HG03558 (cell line): ENCODE data around the gene ZNF266.
A peak's percentile ranks its signal among the peaks of the same experiment; 100 is the strongest.

Source experiments
- ATAC-seq: cut with Tn5 transposase; IDR thresholded peaks from one replicate; pipeline ENCODE4 v1.9.1; 2021; ENCODE audit warnings: moderate number of reproducible peaks; ENCODE audit not compliant: unreplicated experiment; ENCODE audit errors: extremely low read depth

The ZNF266 gene

GRCh38 chr19:9435279-9436268 is at the start of gene ZNF266:
Gene ZNF266 (minus strand): TSS chr19:9435573. CDS start chr19:9420089, 15,484 bp downstream.
- ATAC-seq: peak; percentile 70

- no peak for ATAC-seq
Observed at GRCh38 chr19:9485140-9485539, 49.8 kb upstream of the ZNF266 start.

DNA sequence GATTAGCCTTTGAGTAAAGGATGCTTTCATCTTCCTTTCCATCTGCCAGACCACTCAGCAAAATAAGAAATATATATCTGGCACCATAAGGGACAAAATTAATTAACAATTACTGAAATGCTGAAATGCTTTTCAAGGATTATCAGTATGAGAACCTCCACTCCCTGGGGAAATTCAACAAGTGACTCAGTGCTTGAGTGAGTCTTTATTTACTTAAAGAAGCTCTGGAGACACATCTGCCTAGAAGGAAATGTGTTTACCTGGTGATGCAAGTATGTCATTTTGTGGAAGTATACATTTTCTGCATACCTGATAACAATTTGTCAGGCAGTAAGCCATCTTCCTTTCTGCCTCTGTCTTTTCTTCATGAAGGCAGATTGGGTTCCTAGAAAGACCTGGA is 39.6 kb upstream of the ZNF266 start:
- no peak for ATAC-seq

DNA sequence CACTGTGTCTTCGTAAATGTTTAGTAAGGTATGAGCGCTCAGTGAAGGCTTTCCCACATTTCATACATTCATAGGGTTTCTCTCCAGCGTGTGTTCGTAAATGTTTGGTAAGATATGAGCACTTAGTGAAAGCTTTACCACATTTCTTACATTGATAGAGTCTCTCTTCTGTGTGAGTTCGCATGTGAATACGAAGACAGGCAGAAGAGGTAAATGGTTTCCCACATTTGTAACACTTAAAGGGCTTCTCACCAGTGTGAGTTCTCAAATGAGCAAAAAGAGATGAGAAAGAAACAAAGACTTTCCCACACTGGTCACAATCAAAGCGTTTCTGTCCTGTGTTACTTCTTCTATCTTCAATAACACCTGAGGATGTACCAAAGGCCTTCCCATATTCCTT is 31.8 kb upstream of the ZNF266 start:
- no peak for ATAC-seq

GRCh38 chr19:9461938-9462337 is 26.6 kb upstream of the ZNF266 start:
- ATAC-seq: no peak

GRCh38 chr19:9456018-9456689 is 20.8 kb upstream of the ZNF266 start:
- ATAC-seq: no peak

GRCh38 chr19:9453953-9454352 is 18.6 kb upstream of the ZNF266 start:
- no peak for ATAC-seq

DNA sequence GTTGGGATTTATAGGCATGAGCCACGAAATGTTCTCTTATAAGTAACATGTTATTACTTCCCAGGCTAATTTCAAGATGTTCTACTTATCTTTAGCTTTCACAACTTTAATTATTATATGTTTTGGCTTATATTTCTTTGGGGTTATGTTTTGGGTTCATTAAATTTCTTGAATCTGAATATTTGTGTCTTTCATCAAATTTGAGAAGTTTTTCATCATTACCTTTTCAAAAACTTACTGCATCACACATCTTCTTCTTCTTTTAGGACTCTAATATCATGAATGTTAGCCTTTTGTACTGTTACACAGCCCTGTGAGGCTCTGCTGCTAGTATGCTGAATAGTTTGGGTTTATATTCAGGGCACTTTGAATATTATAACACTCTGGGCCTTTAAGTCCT is 9.7 kb upstream of the ZNF266 start:
- ATAC-seq: no peak

GRCh38 chr19:9436358-9436757 is 985 bp upstream of the ZNF266 start:
- no peak for ATAC-seq

GRCh38 chr19:9431475-9431874 is 3.9 kb downstream of the ZNF266 start:
- no peak for ATAC-seq

GRCh38 chr19:9430444-9430843 is 4.9 kb downstream of the ZNF266 start:
- ATAC-seq: no peak

DNA sequence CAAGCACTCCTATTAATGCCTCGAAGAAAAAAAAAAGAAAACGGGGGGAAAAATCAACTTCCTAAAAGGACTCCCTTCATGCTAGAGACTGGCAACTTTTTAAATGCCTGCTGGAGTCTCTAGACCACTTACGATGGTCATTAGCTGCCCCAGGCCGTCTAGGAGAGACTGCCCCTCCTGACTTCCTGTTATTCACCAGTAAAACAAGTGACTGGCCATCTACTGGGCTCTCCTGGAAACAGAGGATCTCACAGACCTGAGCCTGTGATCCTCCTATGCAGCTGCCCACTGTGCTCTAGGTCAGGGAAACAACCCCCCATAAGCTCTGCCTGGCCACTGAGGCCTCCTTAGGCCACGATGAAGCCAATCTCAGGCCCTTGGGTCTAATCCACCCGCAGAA is 7.4 kb downstream of the ZNF266 start:
- ATAC-seq: no peak

DNA sequence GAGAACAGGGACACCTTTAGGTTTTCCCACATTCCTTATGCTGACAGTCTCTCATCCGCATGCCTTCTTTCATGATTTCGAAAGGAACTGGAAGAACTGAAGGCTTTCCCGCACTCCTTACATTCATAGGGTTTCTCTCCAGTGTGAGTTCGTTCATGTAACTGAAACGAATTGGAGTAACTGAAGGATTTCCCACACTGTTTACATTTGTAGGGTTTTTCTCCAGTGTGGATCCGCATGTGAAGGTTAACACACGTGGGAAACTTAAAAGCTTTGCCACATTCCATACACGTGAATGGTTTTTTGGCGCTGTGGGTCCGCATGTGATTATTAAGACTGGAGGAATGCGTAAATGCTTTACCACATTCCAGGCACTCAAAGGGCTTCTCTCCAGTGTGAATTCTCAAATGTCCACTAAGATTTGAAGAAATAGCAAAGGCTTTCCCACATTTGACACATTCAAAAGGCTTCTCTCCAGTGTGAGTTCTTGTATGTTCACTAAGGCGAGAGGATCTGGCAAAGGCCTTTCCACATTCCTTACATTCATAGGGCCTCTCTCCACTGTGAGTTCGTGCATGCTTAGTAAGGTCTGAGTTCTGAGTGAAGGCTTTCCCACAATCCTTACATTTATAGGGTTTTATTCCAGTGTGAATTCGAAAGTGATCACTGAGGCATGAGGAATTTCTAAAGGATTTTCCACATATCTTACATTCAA is 22.0 kb downstream of the ZNF266 start:
- no peak for ATAC-seq

DNA sequence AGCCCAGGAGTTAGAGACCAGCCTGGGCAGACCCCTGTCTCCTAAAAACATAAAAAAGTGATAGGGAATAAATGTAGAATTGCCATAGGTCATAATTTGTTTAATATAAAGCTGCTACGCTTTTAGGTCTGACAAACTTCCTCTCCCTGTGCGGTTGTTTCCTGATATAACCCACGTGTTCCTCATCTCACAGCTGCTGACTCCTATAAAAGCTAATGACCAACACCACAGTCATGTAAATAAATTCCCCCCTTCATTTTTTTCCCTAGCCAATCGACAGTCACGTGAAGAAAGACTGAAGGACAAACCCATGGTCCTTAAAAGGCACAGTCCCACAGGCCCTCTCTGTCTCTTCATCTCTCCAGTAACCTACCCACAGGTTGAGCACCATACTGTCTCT is 27.5 kb downstream of the ZNF266 start:
- no peak for ATAC-seq

GRCh38 chr19:9406798-9407352 is 28.5 kb downstream of the ZNF266 start:
- no peak for ATAC-seq

GRCh38 chr19:9381361-9381785 is 54.0 kb downstream of the ZNF266 start:
- no peak for ATAC-seq

- no peak for ATAC-seq
Observed at GRCh38 chr19:9370738-9371619, 64.4 kb downstream of the ZNF266 start.

DNA sequence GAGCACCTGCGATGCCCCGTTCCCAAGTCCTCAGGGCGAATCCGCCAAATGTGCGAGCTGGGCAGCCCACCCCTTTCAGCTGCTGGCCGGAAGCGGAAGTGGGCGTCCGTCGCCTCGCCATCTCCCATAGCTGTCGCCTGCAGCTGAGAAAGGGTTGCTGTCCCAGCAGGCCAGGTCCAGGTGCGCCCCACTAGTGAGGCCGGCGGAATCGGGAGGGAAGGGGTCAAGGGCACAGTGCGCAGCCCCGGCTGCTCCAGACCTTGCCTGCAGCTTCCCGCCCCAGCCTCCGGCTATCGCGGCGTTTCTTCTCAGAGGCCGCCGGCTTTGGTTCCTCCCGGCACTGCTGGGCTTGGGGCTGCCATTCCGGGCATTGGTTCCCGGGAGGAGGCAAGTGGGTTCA is 72.5 kb downstream of the ZNF266 start, which contains the start of gene ZNF177:
ZNF177 (plus strand) TSS at position 109 of the 400 bp plus-strand sequence. CDS start 15,299 bp downstream, outside the sequence.
- no peak for ATAC-seq
